GM20000 (cell line): ENCODE data around the gene XPO4.
"Not testable (repeated sequence)": the region's sequence is repeated elsewhere in the genome, so short reads cannot be mapped to it uniquely, and the experiment has no call there.

ENCODE experiments used
- DNase-seq: peaks from one replicate; pipeline ENCODE4 v3.0.0; 2012; ENCODE audit warnings: low spot score
- CTCF ChIP-seq: IDR thresholded peaks from 2 replicates; pipeline ENCODE4 v1.5.1; 2012; ENCODE audit warnings: mild to moderate bottlenecking, control low read depth; ENCODE audit errors: extremely low read depth, missing control alignments

The XPO4 gene

GRCh38 chr13:20769834-20770233 lies 132.7 kb downstream of the XPO4 start:
- DNase-seq, result no peak
- no peak for TF ChIP-seq CTCF

- TF ChIP-seq CTCF, result no peak
- DNase-seq, result no peak
These were observed 133.5 kb downstream of the XPO4 start for GRCh38 chr13:20769091-20769490.

GRCh38 chr13:20767309-20767943 lies 135.1 kb downstream of the XPO4 start:
- no peak for DNase-seq
- no peak for TF ChIP-seq CTCF

GRCh38 chr13:20760872-20761271 lies 141.7 kb downstream of the XPO4 start:
- no peak for TF ChIP-seq CTCF
- DNase-seq, result no peak

GRCh38 chr13:20754009-20754408 lies 148.5 kb downstream of the XPO4 start:
- no peak for DNase-seq

GRCh38 chr13:20749377-20749776 lies 153.2 kb downstream of the XPO4 start:
- DNase-seq, result no peak
- TF ChIP-seq CTCF, result no peak

More at GRCh38 chr13:20754009-20754408, 148.5 kb downstream of the XPO4 start:
- TF ChIP-seq CTCF, result no peak

- not testable (repeated sequence) for DNase-seq
These were observed 158.6 kb downstream of the XPO4 start for GRCh38 chr13:20743830-20744404.

GRCh38 chr13:20740021-20740420 lies 162.5 kb downstream of the XPO4 start:
- DNase-seq, result no peak
- TF ChIP-seq CTCF, result no peak
